ENCODE measurements around the gene SIK2.

- TF ChIP-seq CTCF (IDR thresholded peaks at IDR 0.05) (no peak), EZH2 (IDR thresholded peaks at IDR 0.05) (no peak)
These were observed 157.1 kb downstream of the SIK2 start for GRCh38 chr11:111759376-111759775.
